HAP-1 (cell line): ENCODE measurements around the gene RPS6KB1.
"Not testable (repeated sequence)": the region's sequence is repeated elsewhere in the genome, so short reads cannot be mapped to it uniquely, and the experiment has no call there.

Source experiments
- DNase-seq, 2 experiments: peaks; one replicate each; pipeline ENCODE4 v3.0.0-alpha.2; 2016 to 2020; ENCODE audit warnings: low spot score in 2 of 2
- H3K27me3 ChIP-seq: fragments of 250-450 bp; sonication (Bioruptor Pico); 2 replicates; pipeline ENCODE4 v1.5.1; 2020; ENCODE audit warnings: low read depth, mild to moderate bottlenecking, moderate library complexity
- H3K36me3 ChIP-seq: fragments of 250-450 bp; sonication (Bioruptor Pico); replicated peaks from 2 replicates; pipeline ENCODE4 v1.5.1; 2020; ENCODE audit warnings: mild to moderate bottlenecking
- H3K4me1 ChIP-seq: fragments of 250-450 bp; sonication (Bioruptor Pico); 2 replicates; pipeline ENCODE4 v1.5.1; 2020; ENCODE audit warnings: mild to moderate bottlenecking
- H3K4me3 ChIP-seq: fragments of 250-450 bp; sonication (Bioruptor Pico); 2 replicates; pipeline ENCODE4 v1.5.1; 2020; ENCODE audit warnings: mild to moderate bottlenecking, moderate library complexity
- H3K9me3 ChIP-seq: fragments of 250-450 bp; sonication (Bioruptor Pico); 2 replicates; pipeline ENCODE4 v1.5.1; 2020; ENCODE audit warnings: mild to moderate bottlenecking, moderate library complexity
- in situ Hi-C: fragments of 300-500 bp; cut with MboI; formaldehyde crosslinking; loops from 3 replicates; pipeline ENCODE4 v1.14.3; 2020; ENCODE audit warnings: low sequenced_read_pairs, inconsistent platforms, mixed read lengths

RPS6KB1 gene

GRCh38 chr17:59930768-59931167 lies 37.8 kb downstream of the RPS6KB1 start:
- H3K4me1 ChIP-seq, in situ Hi-C loops, H3K4me3 ChIP-seq, H3K27me3 ChIP-seq, H3K9me3 ChIP-seq: not testable (repeated sequence)
- H3K36me3 ChIP-seq: peaks cover 43% of the 10 kb centered on the region
- DNase-seq: peak; percentile 55 to 62

GRCh38 chr17:59933317-59933716 lies 40.4 kb downstream of the RPS6KB1 start:
- H3K36me3 ChIP-seq: peaks cover 51% of the 10 kb centered on the region
- H3K27me3 ChIP-seq, DNase-seq, in situ Hi-C loops, H3K9me3 ChIP-seq, H3K4me1 ChIP-seq, H3K4me3 ChIP-seq: not testable (repeated sequence)

GRCh38 chr17:59940697-59941096 lies 47.8 kb downstream of the RPS6KB1 start:
- H3K4me3 ChIP-seq, H3K4me1 ChIP-seq, H3K27me3 ChIP-seq, in situ Hi-C loops, H3K9me3 ChIP-seq, DNase-seq: not testable (repeated sequence)
- peaks cover 44% of the 10 kb centered on the region for H3K36me3 ChIP-seq

DNA sequence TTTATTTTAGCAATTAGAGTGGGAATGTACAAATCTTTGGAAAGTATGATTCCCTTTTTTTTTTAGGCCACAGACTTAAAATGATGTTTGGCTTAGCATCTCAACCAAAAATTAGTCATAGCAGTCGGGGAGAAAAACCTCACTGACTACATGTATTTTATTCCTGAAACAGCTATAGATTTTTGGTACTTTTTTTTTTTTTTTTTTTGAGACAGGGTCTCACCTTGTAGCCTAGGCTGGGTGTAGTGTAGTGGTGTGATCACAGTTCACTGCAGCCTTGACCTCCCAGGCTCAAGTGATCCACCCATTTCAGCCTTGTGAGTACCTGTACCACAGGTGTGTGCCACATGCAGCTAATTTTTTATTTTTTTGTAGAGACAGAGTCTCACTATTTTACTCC lies 48.2 kb downstream of the RPS6KB1 start:
- no peaks in the 10 kb centered on the region for H3K9me3 ChIP-seq
- H3K4me1 ChIP-seq: no peaks in the 10 kb centered on the region
- H3K36me3 ChIP-seq: peaks cover 48% of the 10 kb centered on the region
- in situ Hi-C loops: no loop called here
- no peaks in the 10 kb centered on the region for H3K27me3 ChIP-seq
- no peak for DNase-seq
- H3K4me3 ChIP-seq: no peak overlapping the region

DNA sequence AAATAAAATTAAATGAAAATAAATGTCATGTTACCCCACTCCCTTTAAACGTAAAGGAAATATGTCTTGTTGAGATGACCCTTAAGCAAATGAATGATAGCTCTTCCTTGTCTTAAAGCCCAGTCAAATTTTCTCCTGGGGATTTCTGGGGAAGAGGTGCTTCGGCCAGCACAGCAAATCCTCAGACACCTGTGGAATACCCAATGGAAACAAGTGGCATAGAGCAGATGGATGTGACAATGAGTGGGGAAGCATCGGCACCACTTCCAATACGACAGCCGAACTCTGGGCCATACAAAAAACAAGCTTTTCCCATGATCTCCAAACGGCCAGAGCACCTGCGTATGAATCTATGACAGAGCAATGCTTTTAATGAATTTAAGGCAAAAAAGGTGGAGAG lies 53.5 kb downstream of the RPS6KB1 start:
- H3K27me3 ChIP-seq, in situ Hi-C loops, DNase-seq, H3K4me1 ChIP-seq, H3K9me3 ChIP-seq, H3K4me3 ChIP-seq: not testable (repeated sequence)
- peaks cover 24% of the 10 kb centered on the region for H3K36me3 ChIP-seq

DNA sequence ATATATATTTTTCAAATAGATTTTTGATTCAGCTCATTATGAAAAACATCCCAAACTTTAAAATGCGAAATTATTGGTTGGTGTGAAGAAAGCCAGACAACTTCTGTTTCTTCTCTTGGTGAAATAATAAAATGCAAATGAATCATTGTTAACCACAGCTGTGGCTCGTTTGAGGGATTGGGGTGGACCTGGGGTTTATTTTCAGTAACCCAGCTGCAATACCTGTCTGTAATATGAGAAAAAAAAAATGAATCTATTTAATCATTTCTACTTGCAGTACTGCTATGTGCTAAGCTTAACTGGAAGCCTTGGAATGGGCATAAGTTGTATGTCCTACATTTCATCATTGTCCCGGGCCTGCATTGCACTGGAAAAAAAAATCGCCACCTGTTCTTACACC lies 54.4 kb downstream of the RPS6KB1 start:
- H3K4me1 ChIP-seq, in situ Hi-C loops: not testable (repeated sequence)

DNA sequence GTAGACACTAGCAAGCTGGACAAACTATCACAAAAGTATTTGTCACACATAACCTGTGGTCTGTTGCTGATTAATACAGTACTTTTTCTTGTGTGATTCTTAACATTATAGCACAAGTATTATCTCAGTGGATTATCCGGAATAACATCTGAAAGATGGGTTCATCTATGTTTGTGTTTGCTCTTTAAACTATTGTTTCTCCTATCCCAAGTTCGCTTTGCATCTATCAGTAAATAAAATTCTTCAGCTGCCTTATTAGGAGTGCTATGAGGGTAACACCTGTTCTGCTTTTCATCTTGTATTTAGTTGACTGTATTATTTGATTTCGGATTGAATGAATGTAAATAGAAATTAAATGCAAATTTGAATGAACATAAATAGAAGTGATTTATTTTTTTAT lies 57.1 kb downstream of the RPS6KB1 start:
- H3K4me1 ChIP-seq: no peaks in the 10 kb centered on the region
- DNase-seq: no peak
- in situ Hi-C loops: no loop called here
- H3K27me3 ChIP-seq: no peaks in the 10 kb centered on the region
- H3K4me3 ChIP-seq: no peak overlapping the region
- peaks cover 17% of the 10 kb centered on the region for H3K36me3 ChIP-seq
- no peaks in the 10 kb centered on the region for H3K9me3 ChIP-seq

More for the DNA sequence above, 54.4 kb downstream of the RPS6KB1 start:
- not testable (repeated sequence) for H3K9me3 ChIP-seq, H3K27me3 ChIP-seq, H3K4me3 ChIP-seq, DNase-seq
- H3K36me3 ChIP-seq: peaks cover 19% of the 10 kb centered on the region

GRCh38 chr17:59954856-59955255 lies 61.9 kb downstream of the RPS6KB1 start:
- no peaks in the 10 kb centered on the region for H3K27me3 ChIP-seq
- no peaks in the 10 kb centered on the region for H3K9me3 ChIP-seq
- no peak for DNase-seq
- in situ Hi-C loops: no loop called here
- H3K4me1 ChIP-seq: no peaks in the 10 kb centered on the region
- H3K4me3 ChIP-seq: no peak overlapping the region
- peaks cover 8% of the 10 kb centered on the region; the same call in 1 of the 2 replicates for H3K36me3 ChIP-seq

- H3K27me3 ChIP-seq, in situ Hi-C loops, H3K9me3 ChIP-seq, H3K4me1 ChIP-seq, H3K4me3 ChIP-seq, H3K36me3 ChIP-seq, DNase-seq: not testable (repeated sequence)
Measured at GRCh38 chr17:59959574-59959973, 66.7 kb downstream of the RPS6KB1 start.

DNA sequence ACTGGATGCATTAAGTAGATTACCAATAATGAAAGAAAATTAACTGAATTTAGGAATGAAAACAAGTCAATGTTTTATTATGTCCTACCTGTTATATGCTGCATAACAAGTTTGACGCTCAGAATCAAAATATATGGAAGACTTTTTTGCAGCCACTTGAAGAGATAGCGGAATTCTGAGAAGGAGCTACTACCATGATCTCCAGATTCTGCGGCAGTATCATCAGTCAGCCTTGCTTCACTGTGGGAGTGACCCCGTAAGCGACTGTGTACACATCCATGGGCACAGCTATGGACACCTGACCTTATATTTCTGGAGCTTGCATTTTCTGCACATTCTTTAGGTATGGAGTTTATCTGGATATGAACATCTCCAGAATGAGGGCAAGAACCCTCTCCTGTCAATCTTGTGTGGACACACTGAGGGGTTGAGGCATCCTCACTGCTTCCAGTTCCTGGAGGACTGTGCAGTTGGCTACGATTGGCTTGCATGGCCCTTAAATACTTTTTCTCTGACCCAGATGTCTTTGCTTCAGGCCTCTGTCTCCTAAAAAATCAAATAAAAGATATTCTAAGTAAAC lies 69.9 kb downstream of the RPS6KB1 start:
- Histone ChIP-seq H3K4me1 (peaks cover 11% of the 10 kb centered on the region), H3K36me3 (no peaks in the 10 kb centered on the region), H3K27me3 (no peaks in the 10 kb centered on the region), H3K4me3 (no peak overlapping the region), H3K9me3 (no peaks in the 10 kb centered on the region)
- no peak for DNase-seq
- in situ Hi-C loops: no loop called here

DNA sequence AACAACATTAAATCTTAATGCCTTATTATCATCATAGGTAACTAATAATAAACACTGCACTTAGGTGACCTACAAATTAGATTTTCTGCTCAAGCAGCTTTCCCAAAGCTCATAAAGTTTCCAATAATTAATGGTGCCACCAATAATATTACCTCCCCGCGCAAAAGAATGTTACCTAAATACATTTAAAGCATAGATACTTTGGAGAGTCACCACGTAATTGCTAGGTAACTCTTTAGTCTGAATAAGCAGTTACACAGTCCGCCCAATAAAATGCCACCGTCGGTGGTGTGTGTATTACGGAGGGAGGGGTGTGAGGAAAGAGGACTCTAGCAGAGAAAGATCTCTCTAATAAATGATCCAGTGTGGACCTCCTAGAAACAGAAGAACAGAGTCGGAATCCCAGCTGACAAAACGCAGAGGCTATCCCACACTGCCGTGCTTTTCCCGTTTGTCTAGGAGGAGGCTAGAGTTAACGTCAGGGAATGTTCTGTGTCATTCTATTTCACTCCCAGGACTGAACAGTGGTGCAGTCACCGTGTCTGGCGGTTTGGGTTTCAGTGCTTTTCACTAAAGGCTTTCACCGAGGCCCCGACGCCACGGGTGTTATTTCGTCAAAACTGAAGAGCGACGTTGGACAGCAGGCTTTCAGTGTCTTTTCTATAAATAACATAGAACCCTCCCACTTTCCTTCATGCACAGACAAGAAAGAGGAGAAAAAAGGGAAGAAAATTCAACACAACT lies 71.0 kb downstream of the RPS6KB1 start:
- in situ Hi-C loops: no loop called here
- peak; percentile 16 to 44 for DNase-seq
- Histone ChIP-seq H3K4me1 (peaks cover 11% of the 10 kb centered on the region), H3K27me3 (no peaks in the 10 kb centered on the region), H3K9me3 (no peaks in the 10 kb centered on the region), H3K36me3 (no peaks in the 10 kb centered on the region), H3K4me3 (peak overlapping the region; percentile 93)

DNA sequence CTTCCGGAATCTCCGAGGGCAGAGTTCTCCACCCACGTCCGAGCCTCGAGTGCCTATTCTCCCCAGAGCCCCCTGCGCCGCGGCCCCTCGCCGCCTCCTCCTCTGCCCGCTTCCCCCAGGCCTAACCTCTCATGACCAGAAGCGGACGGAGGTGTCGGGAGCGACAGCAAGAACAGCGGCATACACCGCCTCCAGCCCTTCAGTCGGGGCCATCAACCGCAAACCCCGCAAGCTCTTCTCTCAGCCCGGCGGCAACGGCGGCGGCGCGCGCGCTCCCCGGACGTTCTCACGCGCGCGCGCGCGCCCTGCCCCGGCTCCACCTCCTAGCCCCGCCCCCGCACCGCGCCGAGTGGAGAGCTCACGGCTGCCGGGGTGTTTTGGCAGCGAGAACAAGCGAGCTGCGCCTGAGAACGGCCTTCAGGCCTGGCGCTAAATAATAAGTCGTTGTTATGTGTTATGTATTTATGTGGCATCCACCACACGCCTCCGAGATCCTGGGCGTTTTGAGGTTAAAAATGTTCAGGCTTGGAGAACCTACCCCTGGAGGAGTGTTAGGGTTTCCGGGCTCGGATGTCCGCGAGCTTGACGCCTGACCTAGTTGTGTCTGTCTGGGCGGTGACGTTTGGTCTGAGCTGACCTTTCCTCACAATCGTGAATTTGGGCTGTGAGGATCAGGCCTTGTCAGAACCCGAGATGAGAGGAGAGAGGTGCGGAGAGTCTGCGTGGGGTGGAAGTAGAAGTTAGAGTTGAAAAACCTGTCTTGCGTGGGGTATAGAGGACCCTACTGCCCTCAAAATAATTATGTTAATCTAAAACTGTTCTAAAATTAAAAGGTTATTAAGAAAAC lies 71.8 kb downstream of the RPS6KB1 start, which contains the start of gene RNFT1:
RNFT1 (minus strand) TSS at position 259 of the 847 bp plus-strand sequence; CDS start at position 182, 77 bp downstream.
- Histone ChIP-seq H3K4me3 (peak within 1 kb of the TSS; percentile 93), H3K9me3 (no peaks in the 10 kb centered on the region)
- in situ Hi-C loops: no loop called here

GRCh38 chr17:59971771-59972170 lies 78.8 kb downstream of the RPS6KB1 start:
- H3K27me3 ChIP-seq, H3K4me3 ChIP-seq, DNase-seq, in situ Hi-C loops, H3K9me3 ChIP-seq, H3K36me3 ChIP-seq, H3K4me1 ChIP-seq: not testable (repeated sequence)

More for the DNA sequence above, 71.8 kb downstream of the RPS6KB1 start, which contains the start of gene RNFT1:
- H3K27me3 ChIP-seq: no peaks in the 10 kb centered on the region
- H3K4me1 ChIP-seq: peaks cover 11% of the 10 kb centered on the region
- DNase-seq: peak; percentile 87 to 95
- no peaks in the 10 kb centered on the region for H3K36me3 ChIP-seq

- Histone ChIP-seq H3K27me3 (no peaks in the 10 kb centered on the region), H3K4me1 (no peaks in the 10 kb centered on the region; the same call in 1 of the 2 replicates), H3K36me3 (no peaks in the 10 kb centered on the region), H3K9me3 (no peaks in the 10 kb centered on the region), H3K4me3 (no peak overlapping the region)
- DNase-seq: no peak
- in situ Hi-C loops: no loop called here
Measured at GRCh38 chr17:59972778-59973177, 79.9 kb downstream of the RPS6KB1 start.
